Kasumi-1 (cell line): ENCODE results near the gene CD68.

Experiments used
- DNase-seq, 2 experiments: peaks; one replicate each; lab custom pipeline; 2025; lab: John Stamatoyannopoulos, UW

The CD68 gene

GRCh38 chr17:7559320-7560171, 19.9 kb upstream of the CD68 start:
- no peak for DNase-seq

- DNase-seq = peak; percentile 36 to 49
Measured at GRCh38 chr17:7560172-7561027, 19.0 kb upstream of the CD68 start.

- DNase-seq = peak; percentile 46 to 55
Measured at GRCh38 chr17:7561028-7561575, 18.3 kb upstream of the CD68 start.

- DNase-seq = peak; percentile 35
Measured at GRCh38 chr17:7561589-7562207, 17.7 kb upstream of the CD68 start, which contains the start of gene SENP3. SENP3 (plus strand) TSS chr17:7561919; CDS start chr17:7563077, 1,158 bp downstream.

- DNase-seq = no peak
Measured at GRCh38 chr17:7562208-7562605, 17.2 kb upstream of the CD68 start.

- DNase-seq = no peak
Measured at GRCh38 chr17:7563115-7563869, 16.1 kb upstream of the CD68 start.

- no peak for DNase-seq
Measured at GRCh38 chr17:7569571-7569970, 9.9 kb upstream of the CD68 start.

GRCh38 chr17:7570351-7570750, 9.1 kb upstream of the CD68 start:
- DNase-seq = no peak

- peak in 1 of 2 experiments; percentile 97 for DNase-seq
Measured at GRCh38 chr17:7572338-7572587, 7.2 kb upstream of the CD68 start.

GRCh38 chr17:7572588-7573323, 6.7 kb upstream of the CD68 start:
- peak; percentile 90 to 97 for DNase-seq

GRCh38 chr17:7573324-7574080, 5.9 kb upstream of the CD68 start:
- DNase-seq = peak; percentile 45 to 50

- no peak for DNase-seq
Measured at GRCh38 chr17:7574176-7574953, 5.1 kb upstream of the CD68 start.

- DNase-seq = no peak
Measured at GRCh38 chr17:7575481-7575883, 4.0 kb upstream of the CD68 start.

GRCh38 chr17:7575959-7576358, 3.5 kb upstream of the CD68 start:
- DNase-seq = no peak

- no peak for DNase-seq
Measured at GRCh38 chr17:7576432-7576937, 3.0 kb upstream of the CD68 start.

GRCh38 chr17:7577327-7578199, 1.9 kb upstream of the CD68 start:
- DNase-seq = no peak

- DNase-seq = no peak
Measured at GRCh38 chr17:7579834-7580603, 581 bp downstream of the CD68 start.
